ENCODE measurements around the gene SLC25A20. TPM values are rescaled to one million over a fixed set of nuclear protein-coding genes. Genes with fewer than 3 reads are reported as not detected.

SLC25A20 gene
- total and polyA plus RNA-seq, 9 donors = 5.6 to 37.6 (median 11.1) TPM

DNA sequence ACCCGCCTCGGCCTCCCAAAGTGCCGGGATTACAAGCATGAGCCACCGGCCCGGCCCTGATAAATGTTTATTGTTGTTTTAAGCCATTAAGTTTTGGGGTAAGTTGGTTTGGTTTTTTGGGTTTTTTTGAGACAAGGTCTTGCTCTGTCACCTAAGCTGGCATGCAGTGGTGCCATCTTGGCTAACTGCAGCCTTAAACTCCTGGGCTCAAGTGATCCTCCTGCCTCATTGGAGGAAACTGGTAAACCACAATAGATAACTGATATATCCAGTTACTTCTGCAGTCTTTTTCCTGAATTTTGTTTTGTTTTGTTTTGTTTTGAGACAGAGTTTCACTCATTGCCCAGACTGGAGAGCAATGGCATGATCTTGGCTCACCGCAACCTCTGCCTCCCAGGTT, 4.2 kb downstream of the SLC25A20 start:
- DNase-seq = no peak
- H3K9me3 ChIP-seq = no peaks in the 10 kb centered on the region
- H3K27ac ChIP-seq = no peak overlapping the region
- peaks cover 11% of the 10 kb centered on the region for H3K4me1 ChIP-seq (ENCODE audit: insufficient read depth)
- TF ChIP-seq EP300 (IDR thresholded peaks at IDR 0.05) (no peak), POLR2A (IDR thresholded peaks at IDR 0.05) (no peak)
- TF ChIP-seq, protein P1, sequence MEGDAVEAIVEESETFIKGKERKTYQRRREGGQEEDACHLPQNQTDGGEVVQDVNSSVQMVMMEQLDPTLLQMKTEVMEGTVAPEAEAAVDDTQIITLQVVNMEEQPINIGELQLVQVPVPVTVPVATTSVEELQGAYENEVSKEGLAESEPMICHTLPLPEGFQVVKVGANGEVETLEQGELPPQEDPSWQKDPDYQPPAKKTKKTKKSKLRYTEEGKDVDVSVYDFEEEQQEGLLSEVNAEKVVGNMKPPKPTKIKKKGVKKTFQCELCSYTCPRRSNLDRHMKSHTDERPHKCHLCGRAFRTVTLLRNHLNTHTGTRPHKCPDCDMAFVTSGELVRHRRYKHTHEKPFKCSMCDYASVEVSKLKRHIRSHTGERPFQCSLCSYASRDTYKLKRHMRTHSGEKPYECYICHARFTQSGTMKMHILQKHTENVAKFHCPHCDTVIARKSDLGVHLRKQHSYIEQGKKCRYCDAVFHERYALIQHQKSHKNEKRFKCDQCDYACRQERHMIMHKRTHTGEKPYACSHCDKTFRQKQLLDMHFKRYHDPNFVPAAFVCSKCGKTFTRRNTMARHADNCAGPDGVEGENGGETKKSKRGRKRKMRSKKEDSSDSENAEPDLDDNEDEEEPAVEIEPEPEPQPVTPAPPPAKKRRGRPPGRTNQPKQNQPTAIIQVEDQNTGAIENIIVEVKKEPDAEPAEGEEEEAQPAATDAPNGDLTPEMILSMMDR (IDR thresholded peaks at IDR 0.05) = no peak
- H3K4me3 ChIP-seq = no peak overlapping the region
- intact Hi-C loops (cut with DNase I) = no loop called here
- no peaks in the 10 kb centered on the region for H3K27me3 ChIP-seq
- H3K36me3 ChIP-seq = no peaks in the 10 kb centered on the region
- WGBS, 3 donors = 96 to 98% (median 97%) methylated on average over 6 of the region's 6 CpGs

GRCh38 chr3:48891606-48892005, 7.1 kb downstream of the SLC25A20 start:
- DNase-seq = no peak
- no peak overlapping the region for H3K27ac ChIP-seq
- H3K27me3 ChIP-seq = no peaks in the 10 kb centered on the region
- no peak overlapping the region for H3K4me3 ChIP-seq
- TF ChIP-seq POLR2A (IDR thresholded peaks at IDR 0.05) = no peak
- TF ChIP-seq, protein P1 (IDR thresholded peaks at IDR 0.05) = no peak
- TF ChIP-seq EP300 (IDR thresholded peaks at IDR 0.05) = no peak
- H3K36me3 ChIP-seq = no peaks in the 10 kb centered on the region
- H3K4me1 ChIP-seq (ENCODE audit: insufficient read depth) = no peaks in the 10 kb centered on the region
- H3K9me3 ChIP-seq = no peaks in the 10 kb centered on the region
- WGBS, 3 donors = 94 to 98% (median 97%) methylated on average over 8 of the region's 8 CpGs
- intact Hi-C loops (cut with DNase I) = no loop called here

DNA sequence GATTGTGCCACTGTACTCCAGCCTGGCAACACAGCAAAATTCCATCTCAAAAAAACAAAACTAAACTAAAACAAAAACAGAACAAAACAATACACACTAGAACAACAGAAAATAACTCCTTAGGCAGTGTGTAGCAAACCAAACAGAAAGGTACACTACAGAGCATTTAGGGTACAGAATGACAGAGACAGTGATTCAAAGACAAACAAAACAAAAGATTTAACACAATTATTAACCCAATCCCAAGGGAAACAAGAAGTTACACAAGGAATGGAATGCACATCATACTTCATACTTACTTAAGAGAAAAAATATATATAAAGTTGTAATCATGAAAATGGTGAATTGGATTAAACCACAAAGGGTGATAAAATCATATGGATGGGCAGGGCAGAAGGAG, 12.9 kb downstream of the SLC25A20 start:
- TF ChIP-seq EP300 (IDR thresholded peaks at IDR 0.05) (no peak), POLR2A (IDR thresholded peaks at IDR 0.05) (no peak)
- TF ChIP-seq, protein P1 (IDR thresholded peaks at IDR 0.05) = no peak

DNA sequence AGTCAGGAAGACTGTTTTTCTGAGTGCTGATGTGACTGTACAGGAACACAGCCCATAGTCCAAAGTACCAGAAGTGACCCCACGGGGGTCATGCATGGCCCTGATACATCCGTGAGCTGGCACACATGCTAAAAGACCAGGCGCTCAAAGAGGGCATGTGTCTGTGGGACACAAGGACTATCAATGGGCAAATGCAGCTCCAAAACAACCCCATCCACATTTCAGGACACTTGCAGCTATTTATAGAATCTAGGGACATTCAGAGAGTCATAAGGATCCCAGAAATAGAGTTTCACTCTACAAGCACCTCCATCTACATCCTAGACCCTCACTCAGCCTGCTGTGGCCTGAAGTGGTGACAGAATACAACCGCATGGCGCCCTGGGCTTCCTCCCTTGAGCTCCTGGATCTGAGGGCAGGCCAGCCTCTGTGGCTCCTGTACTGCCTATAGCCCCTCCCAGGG, 17.0 kb downstream of the SLC25A20 start:
- 90 to 94% (median 91%) methylated on average over 5 of the region's 5 CpGs for WGBS, 3 donors
- no peak overlapping the region for H3K27ac ChIP-seq
- TF ChIP-seq, protein P1 (IDR thresholded peaks at IDR 0.05) = no peak
- TF ChIP-seq EP300 (IDR thresholded peaks at IDR 0.05) (no peak), POLR2A (IDR thresholded peaks at IDR 0.05) (no peak)
- DNase-seq = no peak
- no peaks in the 10 kb centered on the region for H3K36me3 ChIP-seq
- H3K9me3 ChIP-seq = no peaks in the 10 kb centered on the region
- no peaks in the 10 kb centered on the region for H3K27me3 ChIP-seq
- intact Hi-C loops (cut with DNase I) = no loop called here
- H3K4me1 ChIP-seq (ENCODE audit: insufficient read depth) = no peaks in the 10 kb centered on the region
- H3K4me3 ChIP-seq = no peak overlapping the region

More for the DNA sequence above, 12.9 kb downstream of the SLC25A20 start:
- Histone ChIP-seq H3K9me3 (no peaks in the 10 kb centered on the region), H3K36me3 (no peaks in the 10 kb centered on the region), H3K27ac (no peak overlapping the region), H3K4me3 (no peak overlapping the region), H3K4me1 (ENCODE audit: insufficient read depth) (no peaks in the 10 kb centered on the region), H3K27me3 (no peaks in the 10 kb centered on the region)
- intact Hi-C loops (cut with DNase I) = no loop called here
- DNase-seq = no peak
